ENCODE data around the gene UBE2E2.

The UBE2E2 gene

GRCh38 chr3:23254835-23255234 lies 51.7 kb downstream of the UBE2E2 start:
- DNase-seq (ENCODE audit: low read depth): no peak
- TF ChIP-seq CTCF (conservative IDR thresholded peaks at IDR 0.05; ENCODE audit: low read depth, low read length): no peak
- no peak overlapping the region for H3K4me3 ChIP-seq (ENCODE audit: low read length)

- no peak for TF ChIP-seq CTCF (conservative IDR thresholded peaks at IDR 0.05; ENCODE audit: low read depth, low read length)
- no peak for DNase-seq (ENCODE audit: low read depth)
- H3K4me3 ChIP-seq (ENCODE audit: low read length): no peak overlapping the region
Measured at GRCh38 chr3:23256741-23257435, 53.8 kb downstream of the UBE2E2 start.

DNA sequence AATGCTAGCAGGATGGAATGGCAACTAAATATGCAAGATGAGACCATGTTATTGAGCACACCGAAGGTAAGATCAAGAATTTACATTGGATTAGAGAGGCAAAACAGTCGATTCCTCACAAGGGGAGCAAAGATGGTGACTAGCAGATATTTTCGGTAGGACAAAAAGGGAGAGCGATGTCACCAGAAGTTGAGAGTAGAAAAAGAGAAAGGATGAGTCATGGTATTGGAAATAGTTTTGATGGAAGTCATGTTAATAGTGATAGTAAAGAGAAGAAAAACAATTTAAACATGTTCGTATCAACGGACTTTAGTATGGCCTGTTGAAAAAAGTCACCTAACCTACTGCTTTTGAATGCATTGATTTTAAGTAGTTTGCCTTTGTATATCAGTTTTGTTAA lies 55.0 kb downstream of the UBE2E2 start:
- H3K4me3 ChIP-seq (ENCODE audit: low read length): no peak overlapping the region
- no peak for DNase-seq (ENCODE audit: low read depth)
- TF ChIP-seq CTCF (conservative IDR thresholded peaks at IDR 0.05; ENCODE audit: low read depth, low read length): no peak

DNA sequence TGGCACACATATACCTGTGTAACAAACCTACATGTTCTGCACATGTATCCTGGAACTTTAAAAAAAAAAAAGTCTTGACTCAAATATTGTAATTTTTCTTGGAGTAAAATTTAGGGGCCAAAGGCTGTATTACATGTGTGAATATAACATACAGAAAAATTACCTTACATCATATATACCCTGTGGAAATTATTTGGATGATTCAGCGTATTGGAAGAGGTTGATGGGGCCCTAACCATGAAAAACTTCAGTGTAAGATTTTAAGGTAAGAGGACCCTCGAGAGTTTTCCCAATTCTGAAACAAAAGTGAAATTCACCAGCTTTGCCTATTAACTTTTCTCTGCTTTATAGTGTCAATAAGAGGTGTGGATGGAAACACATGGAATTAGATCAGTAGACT lies 56.4 kb downstream of the UBE2E2 start:
- no peak for DNase-seq (ENCODE audit: low read depth)
- no peak for TF ChIP-seq CTCF (conservative IDR thresholded peaks at IDR 0.05; ENCODE audit: low read depth, low read length)
- no peak overlapping the region for H3K4me3 ChIP-seq (ENCODE audit: low read length)

GRCh38 chr3:23262766-23263165 lies 59.6 kb downstream of the UBE2E2 start:
- no peak overlapping the region for H3K4me3 ChIP-seq (ENCODE audit: low read length)
- DNase-seq (ENCODE audit: low read depth): no peak
- TF ChIP-seq CTCF (conservative IDR thresholded peaks at IDR 0.05; ENCODE audit: low read depth, low read length): no peak

GRCh38 chr3:23263796-23264195 lies 60.7 kb downstream of the UBE2E2 start:
- no peak overlapping the region for H3K4me3 ChIP-seq (ENCODE audit: low read length)
- no peak for TF ChIP-seq CTCF (conservative IDR thresholded peaks at IDR 0.05; ENCODE audit: low read depth, low read length)
- DNase-seq (ENCODE audit: low read depth): no peak

DNA sequence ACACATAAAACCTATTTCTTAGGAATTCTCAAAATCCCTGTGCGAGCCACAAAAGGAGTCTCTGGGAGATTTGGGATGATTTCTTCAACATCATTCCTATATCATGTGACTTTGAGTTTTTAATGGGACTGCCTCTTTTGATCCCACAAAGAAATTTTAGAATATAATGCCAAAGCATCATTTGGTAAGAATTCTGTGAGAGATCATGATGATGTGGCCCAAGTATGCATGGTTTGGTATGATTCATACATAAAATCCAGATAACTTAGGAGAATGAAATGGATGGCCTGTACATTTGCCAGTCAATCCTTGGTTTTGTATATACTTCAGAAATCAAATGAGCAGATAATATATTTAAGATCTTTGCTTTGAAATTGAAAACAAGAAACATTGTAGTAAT lies 61.3 kb downstream of the UBE2E2 start:
- TF ChIP-seq CTCF (conservative IDR thresholded peaks at IDR 0.05; ENCODE audit: low read depth, low read length): no peak
- no peak overlapping the region for H3K4me3 ChIP-seq (ENCODE audit: low read length)
- no peak for DNase-seq (ENCODE audit: low read depth)

Measured in retinal pigment epithelial cell (primary cell).